LNCAP (cell line): ENCODE measurements around the gene SSH3.

Experiments used
- TF ChIP-seq, protein P1 (sequence below): fragments of 450-650 bp; IDR thresholded peaks from 2 replicates; pipeline ENCODE4 v1.5.1; 2017; ENCODE audit warnings: mild to moderate bottlenecking

SSH3 gene, protein sequence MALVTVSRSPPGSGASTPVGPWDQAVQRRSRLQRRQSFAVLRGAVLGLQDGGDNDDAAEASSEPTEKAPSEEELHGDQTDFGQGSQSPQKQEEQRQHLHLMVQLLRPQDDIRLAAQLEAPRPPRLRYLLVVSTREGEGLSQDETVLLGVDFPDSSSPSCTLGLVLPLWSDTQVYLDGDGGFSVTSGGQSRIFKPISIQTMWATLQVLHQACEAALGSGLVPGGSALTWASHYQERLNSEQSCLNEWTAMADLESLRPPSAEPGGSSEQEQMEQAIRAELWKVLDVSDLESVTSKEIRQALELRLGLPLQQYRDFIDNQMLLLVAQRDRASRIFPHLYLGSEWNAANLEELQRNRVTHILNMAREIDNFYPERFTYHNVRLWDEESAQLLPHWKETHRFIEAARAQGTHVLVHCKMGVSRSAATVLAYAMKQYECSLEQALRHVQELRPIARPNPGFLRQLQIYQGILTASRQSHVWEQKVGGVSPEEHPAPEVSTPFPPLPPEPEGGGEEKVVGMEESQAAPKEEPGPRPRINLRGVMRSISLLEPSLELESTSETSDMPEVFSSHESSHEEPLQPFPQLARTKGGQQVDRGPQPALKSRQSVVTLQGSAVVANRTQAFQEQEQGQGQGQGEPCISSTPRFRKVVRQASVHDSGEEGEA

DNA sequence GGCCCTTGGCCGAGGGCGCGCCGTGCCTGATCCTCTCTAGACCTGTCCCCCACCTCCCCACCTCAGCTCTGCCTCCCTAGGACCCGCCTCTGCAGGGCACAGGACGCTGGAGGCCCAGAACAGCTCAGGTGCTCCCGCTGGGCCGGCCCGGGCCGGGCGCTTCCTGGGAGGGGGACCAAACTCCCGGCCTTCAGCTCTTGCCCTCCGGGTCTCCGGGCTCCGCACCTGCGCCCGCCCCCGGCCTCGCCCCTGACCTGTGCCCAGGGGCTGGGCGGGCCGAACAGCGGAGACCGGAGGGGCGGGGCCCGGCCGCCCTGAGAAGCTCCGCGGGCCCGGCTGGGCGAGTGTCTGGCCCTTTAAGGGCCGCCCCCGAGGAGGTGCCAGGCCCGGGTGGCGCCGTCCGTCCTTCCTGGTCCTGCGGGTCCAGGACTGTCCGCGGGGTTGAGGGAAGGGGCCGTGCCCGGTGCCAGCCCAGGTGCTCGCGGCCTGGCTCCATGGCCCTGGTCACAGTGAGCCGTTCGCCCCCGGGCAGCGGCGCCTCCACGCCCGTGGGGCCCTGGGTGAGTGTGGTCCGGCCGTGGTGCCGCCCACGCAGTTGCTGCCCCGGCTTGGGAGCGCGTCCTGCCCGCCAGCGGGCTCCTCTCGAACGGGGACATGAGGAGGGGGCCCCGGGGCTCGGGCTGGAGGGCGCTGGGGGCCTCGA is at the start of gene SSH3:
Gene SSH3 (plus strand): TSS at position 399 of the 703 bp plus-strand sequence. CDS start 96 bp downstream, at position 495.
- TF ChIP-seq, protein P1, sequence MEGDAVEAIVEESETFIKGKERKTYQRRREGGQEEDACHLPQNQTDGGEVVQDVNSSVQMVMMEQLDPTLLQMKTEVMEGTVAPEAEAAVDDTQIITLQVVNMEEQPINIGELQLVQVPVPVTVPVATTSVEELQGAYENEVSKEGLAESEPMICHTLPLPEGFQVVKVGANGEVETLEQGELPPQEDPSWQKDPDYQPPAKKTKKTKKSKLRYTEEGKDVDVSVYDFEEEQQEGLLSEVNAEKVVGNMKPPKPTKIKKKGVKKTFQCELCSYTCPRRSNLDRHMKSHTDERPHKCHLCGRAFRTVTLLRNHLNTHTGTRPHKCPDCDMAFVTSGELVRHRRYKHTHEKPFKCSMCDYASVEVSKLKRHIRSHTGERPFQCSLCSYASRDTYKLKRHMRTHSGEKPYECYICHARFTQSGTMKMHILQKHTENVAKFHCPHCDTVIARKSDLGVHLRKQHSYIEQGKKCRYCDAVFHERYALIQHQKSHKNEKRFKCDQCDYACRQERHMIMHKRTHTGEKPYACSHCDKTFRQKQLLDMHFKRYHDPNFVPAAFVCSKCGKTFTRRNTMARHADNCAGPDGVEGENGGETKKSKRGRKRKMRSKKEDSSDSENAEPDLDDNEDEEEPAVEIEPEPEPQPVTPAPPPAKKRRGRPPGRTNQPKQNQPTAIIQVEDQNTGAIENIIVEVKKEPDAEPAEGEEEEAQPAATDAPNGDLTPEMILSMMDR, result no peak

DNA sequence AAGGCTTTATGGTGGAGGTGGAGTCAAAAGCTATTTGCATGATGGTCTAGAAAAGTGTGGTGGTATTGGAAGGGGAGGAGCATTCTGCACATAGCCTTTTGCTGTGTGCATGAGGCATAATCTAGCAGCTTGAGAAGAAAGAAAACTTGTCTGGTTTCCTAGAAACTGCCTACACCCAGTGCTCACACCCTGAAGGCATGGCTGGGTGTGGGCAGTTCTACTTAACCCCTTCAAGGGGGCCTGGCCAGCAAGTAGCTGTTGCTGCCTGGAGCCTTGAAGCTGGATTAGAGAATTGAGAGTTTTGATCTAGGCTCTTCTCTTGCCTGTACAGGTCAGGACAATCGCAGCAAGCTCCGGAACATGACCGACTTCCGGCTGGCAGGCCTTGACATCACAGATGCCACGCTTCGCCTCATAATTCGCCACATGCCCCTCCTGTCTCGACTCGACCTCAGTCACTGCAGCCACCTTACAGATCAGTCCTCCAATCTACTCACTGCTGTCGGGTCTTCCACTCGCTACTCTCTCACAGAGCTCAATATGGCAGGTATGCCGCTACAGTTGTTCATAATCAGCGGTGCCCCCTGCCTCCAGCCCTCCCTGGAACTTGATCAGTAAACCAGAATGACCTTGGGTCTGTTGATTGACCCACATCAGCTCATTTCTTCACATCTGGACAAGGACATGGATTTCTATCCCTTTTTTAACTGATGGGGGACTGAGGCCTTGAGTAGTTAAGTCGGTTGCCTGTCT is 49.3 kb upstream of the SSH3 start:
- TF ChIP-seq, protein P1, result no peak

DNA sequence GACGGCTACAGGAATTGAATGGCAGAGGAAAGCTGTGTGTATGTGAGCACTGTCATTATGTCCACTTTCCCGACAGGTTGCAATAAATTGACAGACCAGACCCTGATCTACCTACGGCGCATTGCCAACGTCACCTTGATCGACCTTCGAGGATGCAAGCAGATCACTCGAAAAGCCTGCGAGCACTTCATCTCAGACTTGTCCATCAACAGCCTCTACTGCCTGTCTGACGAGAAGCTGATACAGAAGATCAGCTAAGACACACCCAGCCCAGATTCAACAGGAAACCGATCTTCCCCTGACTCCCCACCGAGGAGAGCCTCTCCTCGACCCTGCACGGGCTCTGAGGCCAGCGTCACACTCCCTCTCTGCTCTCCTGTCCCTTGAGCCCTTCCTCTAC is 48.5 kb upstream of the SSH3 start:
- TF ChIP-seq, protein P1, result no peak

DNA sequence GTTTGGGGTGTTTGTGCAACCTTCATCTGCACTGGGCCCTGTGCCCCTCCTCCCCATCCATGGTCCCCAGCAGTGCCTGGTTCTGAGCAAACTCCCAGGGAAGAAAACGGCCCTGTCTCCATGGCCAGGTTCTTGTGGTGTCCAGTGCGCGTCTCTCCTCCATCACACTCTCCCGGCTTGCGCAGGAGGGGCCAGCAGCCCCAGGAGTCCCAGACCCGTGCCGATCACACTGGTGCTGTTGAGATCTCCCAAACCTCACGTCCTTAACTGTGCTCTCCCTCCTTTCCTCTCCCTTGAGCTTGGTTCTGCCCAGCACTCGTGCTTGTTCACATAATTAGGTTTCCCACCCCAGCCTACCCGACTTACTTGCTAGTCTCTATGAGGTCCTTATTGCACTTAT is 48.0 kb upstream of the SSH3 start:
- TF ChIP-seq, protein P1, result no peak

DNA sequence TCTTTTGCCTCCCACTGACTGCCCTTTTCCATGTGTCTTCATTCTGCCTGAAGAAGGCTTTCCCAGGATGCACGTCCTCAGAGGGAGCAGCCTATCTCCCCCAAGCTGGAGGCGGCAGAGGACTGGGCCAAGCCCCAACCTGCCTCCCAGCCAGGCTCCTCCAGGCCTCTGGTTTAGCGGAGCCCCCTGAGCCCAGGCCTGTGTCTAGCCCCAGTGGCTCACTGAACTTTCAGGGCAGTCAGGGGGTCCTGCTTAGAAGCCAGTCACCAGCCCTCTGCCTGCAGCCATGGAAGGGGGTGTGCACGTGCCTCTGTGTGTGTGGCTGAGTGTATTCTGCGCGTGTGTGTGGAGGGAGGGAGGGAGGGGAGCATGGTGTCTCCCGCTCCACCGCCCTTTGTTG is 47.5 kb upstream of the SSH3 start:
- TF ChIP-seq, protein P1, result no peak

DNA sequence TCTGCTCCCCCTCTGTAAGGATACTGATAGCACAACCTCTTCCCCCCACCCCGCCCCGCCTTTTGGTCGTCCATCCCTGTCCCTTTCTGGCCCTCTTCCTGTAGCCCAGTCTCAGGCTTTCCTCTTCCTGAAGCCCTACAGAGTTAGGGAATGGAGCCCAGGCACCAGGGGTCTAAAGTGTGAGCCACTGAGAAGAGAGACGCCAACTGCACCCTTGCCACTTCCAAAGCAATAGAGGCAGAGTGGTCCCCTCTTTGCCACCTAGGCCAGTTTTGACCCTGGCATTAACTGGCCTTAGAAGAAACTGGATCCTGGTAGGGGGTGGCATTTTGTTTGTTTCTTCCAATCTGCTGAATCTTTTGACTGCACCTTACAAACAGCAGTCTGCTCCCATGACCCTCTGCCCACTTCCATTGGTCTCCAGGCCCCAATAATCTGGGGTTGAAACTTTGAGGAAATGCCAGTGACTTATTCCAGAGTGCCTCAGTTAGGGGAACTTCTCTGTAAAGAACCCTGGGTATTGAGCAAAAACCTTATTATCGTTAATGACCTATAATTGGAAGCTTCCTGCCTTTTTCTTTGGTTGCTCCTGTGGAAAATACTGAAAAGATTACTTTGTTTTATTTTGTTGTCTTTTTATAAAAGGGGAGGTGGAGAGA is 46.7 kb upstream of the SSH3 start:
- TF ChIP-seq, protein P1, result no peak
